ENCODE results near the gene FLT4. TPM values are rescaled to one million over a fixed set of nuclear protein-coding genes. Genes with fewer than 3 reads are reported as not detected.

The FLT4 gene
- total and polyA plus RNA-seq, 4 donors, result 2.0 to 19.9 (median 7.6) TPM

DNA sequence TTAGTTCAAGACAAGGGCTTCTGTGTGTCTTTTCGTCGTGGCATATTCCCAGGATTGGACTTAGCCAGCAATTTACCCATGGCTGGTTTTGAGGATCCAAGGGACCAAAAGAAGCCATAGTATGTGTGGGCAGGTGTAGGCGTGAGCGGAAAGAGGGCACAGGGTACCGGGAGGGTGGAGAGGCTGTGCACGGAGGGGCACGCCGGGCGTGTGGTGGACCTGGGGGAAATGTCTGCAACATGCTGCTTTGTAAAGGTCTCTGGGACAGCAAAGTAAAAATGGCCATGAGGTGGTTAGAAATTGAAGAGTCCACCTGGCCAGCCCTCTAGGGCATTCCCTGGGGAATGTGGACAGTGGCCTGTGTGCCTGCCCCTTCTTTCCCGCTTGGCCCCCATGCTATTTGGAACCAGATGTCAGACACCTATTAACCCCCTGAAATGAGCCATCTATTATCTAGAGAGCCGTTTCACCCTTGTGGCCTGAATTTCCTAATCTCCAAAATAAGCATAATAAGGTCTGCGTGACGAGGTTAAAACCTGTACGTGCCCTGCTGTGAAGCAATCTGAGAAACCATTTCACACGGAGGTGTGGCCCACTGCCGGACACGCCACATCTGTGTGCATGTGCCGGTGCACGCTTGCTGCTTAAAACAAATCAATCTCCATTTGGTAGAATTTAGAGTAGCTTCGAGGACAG is 5.1 kb downstream of the FLT4 start:
- Histone ChIP-seq H3K27me3 (ENCODE audit: control insufficient read depth in 4 of 4, insufficient read depth in 4 of 4, low read length in 3 of 4) (peaks cover 0 to 2% (median 0%) of the 10 kb centered on the region in 4 donors), H3K27ac (ENCODE audit: low read depth in 1 of 2, low read length in 2 of 2) (no peak overlapping the region), H3K9ac (ENCODE audit: low read depth in 1 of 2, low read length in 2 of 2) (no peak overlapping the region), H3K4me1 (ENCODE audit: control insufficient read depth in 4 of 4, insufficient read depth in 4 of 4, low read length in 3 of 4) (peaks cover 0 to 12% (median 2%) of the 10 kb centered on the region in 4 donors), H3K9me3 (ENCODE audit: control insufficient read depth in 4 of 4, low read length in 3 of 4) (no peaks in the 10 kb centered on the region), H3K4me3 (ENCODE audit: low read depth in 1 of 3, low read length in 3 of 3) (no peak overlapping the region), H3K36me3 (ENCODE audit: control insufficient read depth in 4 of 4, insufficient read depth in 3 of 4, low read depth in 1 of 4, low read length in 3 of 4) (no peaks in the 10 kb centered on the region)
- 72% methylated on average over 20 of the region's 20 CpGs for WGBS
- TF ChIP-seq FOXA1 (IDR thresholded peaks at IDR 0.05) (no peak), HNF4G (IDR thresholded peaks at IDR 0.05) (no peak), GABPA (IDR thresholded peaks at IDR 0.05 in 1 of 2, conservative IDR thresholded peaks at IDR 0.05 in 1 of 2) (no peak), JUND (IDR thresholded peaks at IDR 0.05) (no peak), YY1 (IDR thresholded peaks at IDR 0.05) (no peak), SP1 (IDR thresholded peaks at IDR 0.05) (no peak), NR2F2 (IDR thresholded peaks at IDR 0.05) (no peak), RXRA (IDR thresholded peaks at IDR 0.05) (no peak)
- TF ChIP-seq, protein P1, sequence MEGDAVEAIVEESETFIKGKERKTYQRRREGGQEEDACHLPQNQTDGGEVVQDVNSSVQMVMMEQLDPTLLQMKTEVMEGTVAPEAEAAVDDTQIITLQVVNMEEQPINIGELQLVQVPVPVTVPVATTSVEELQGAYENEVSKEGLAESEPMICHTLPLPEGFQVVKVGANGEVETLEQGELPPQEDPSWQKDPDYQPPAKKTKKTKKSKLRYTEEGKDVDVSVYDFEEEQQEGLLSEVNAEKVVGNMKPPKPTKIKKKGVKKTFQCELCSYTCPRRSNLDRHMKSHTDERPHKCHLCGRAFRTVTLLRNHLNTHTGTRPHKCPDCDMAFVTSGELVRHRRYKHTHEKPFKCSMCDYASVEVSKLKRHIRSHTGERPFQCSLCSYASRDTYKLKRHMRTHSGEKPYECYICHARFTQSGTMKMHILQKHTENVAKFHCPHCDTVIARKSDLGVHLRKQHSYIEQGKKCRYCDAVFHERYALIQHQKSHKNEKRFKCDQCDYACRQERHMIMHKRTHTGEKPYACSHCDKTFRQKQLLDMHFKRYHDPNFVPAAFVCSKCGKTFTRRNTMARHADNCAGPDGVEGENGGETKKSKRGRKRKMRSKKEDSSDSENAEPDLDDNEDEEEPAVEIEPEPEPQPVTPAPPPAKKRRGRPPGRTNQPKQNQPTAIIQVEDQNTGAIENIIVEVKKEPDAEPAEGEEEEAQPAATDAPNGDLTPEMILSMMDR (IDR thresholded peaks at IDR 0.05; ENCODE audit: low read depth, low read length, missing input control), result no peak
- TF ChIP-seq, protein P2, sequence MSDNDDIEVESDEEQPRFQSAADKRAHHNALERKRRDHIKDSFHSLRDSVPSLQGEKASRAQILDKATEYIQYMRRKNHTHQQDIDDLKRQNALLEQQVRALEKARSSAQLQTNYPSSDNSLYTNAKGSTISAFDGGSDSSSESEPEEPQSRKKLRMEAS (IDR thresholded peaks at IDR 0.05), result no peak
- TF ChIP-seq, protein P3, sequence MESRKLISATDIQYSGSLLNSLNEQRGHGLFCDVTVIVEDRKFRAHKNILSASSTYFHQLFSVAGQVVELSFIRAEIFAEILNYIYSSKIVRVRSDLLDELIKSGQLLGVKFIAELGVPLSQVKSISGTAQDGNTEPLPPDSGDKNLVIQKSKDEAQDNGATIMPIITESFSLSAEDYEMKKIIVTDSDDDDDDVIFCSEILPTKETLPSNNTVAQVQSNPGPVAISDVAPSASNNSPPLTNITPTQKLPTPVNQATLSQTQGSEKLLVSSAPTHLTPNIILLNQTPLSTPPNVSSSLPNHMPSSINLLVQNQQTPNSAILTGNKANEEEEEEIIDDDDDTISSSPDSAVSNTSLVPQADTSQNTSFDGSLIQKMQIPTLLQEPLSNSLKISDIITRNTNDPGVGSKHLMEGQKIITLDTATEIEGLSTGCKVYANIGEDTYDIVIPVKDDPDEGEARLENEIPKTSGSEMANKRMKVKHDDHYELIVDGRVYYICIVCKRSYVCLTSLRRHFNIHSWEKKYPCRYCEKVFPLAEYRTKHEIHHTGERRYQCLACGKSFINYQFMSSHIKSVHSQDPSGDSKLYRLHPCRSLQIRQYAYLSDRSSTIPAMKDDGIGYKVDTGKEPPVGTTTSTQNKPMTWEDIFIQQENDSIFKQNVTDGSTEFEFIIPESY (IDR thresholded peaks at IDR 0.05), result no peak
- TF ChIP-seq, protein P4, sequence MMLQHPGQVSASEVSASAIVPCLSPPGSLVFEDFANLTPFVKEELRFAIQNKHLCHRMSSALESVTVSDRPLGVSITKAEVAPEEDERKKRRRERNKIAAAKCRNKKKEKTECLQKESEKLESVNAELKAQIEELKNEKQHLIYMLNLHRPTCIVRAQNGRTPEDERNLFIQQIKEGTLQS (IDR thresholded peaks at IDR 0.05), result no peak
- no peak for DNase-seq (ENCODE audit: low spot score)

DNA sequence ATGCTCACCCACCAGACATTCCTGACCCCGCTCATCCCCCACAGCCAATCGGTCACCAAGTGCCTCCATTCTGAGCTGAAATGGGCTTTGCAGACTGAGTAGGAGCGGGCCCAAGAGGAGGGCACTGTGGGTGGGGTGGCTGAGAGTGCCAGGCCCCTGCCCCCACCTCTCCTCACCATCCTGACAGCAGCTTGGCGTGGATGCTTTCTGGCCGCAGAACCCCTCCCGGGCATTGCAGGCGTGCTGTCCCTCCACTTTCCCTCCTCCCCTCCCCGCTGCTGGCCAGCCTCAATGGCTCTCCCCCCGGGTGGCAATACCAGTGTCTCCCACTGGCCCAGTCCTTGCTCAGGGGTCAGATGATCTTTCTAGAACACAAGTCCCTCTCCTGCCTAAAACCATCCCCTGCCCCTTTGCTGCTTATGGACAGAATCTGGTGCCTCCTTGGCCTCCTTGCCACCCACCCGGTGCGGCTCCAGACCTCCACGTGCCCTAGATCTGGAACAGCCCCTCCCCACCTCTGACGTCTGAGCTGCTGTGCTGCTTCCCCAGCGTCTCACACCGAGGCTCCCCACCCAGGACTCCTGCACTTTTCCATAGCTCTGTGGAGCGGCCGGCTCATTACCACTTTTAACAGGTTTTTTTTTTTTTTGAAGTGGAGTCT is 6.1 kb downstream of the FLT4 start:
- no peak overlapping the region for H3K27ac ChIP-seq (ENCODE audit: low read depth in 1 of 2, low read length in 2 of 2)
- H3K4me3 ChIP-seq (ENCODE audit: low read depth in 1 of 3, low read length in 3 of 3), result no peak overlapping the region
- no peaks in the 10 kb centered on the region for H3K9me3 ChIP-seq (ENCODE audit: control insufficient read depth in 4 of 4, low read length in 3 of 4)
- no peak overlapping the region for H3K9ac ChIP-seq (ENCODE audit: low read depth in 1 of 2, low read length in 2 of 2)
- no peaks in the 10 kb centered on the region for H3K36me3 ChIP-seq (ENCODE audit: control insufficient read depth in 4 of 4, insufficient read depth in 3 of 4, low read depth in 1 of 4, low read length in 3 of 4)
- DNase-seq (ENCODE audit: low spot score), result no peak
- peaks cover 0 to 2% (median 0%) of the 10 kb centered on the region in 4 donors for H3K27me3 ChIP-seq (ENCODE audit: control insufficient read depth in 4 of 4, insufficient read depth in 4 of 4, low read length in 3 of 4)
- H3K4me1 ChIP-seq (ENCODE audit: control insufficient read depth in 4 of 4, insufficient read depth in 4 of 4, low read length in 3 of 4), result peaks cover 0 to 5% (median 0%) of the 10 kb centered on the region in 4 donors
- 63% methylated on average over 17 of the region's 17 CpGs for WGBS
- no peak for TF ChIP-seq HNF4G (IDR thresholded peaks at IDR 0.05)
- TF ChIP-seq, protein P5, sequence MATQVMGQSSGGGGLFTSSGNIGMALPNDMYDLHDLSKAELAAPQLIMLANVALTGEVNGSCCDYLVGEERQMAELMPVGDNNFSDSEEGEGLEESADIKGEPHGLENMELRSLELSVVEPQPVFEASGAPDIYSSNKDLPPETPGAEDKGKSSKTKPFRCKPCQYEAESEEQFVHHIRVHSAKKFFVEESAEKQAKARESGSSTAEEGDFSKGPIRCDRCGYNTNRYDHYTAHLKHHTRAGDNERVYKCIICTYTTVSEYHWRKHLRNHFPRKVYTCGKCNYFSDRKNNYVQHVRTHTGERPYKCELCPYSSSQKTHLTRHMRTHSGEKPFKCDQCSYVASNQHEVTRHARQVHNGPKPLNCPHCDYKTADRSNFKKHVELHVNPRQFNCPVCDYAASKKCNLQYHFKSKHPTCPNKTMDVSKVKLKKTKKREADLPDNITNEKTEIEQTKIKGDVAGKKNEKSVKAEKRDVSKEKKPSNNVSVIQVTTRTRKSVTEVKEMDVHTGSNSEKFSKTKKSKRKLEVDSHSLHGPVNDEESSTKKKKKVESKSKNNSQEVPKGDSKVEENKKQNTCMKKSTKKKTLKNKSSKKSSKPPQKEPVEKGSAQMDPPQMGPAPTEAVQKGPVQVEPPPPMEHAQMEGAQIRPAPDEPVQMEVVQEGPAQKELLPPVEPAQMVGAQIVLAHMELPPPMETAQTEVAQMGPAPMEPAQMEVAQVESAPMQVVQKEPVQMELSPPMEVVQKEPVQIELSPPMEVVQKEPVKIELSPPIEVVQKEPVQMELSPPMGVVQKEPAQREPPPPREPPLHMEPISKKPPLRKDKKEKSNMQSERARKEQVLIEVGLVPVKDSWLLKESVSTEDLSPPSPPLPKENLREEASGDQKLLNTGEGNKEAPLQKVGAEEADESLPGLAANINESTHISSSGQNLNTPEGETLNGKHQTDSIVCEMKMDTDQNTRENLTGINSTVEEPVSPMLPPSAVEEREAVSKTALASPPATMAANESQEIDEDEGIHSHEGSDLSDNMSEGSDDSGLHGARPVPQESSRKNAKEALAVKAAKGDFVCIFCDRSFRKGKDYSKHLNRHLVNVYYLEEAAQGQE (IDR thresholded peaks at IDR 0.05), result no peak
- TF ChIP-seq SP1 (IDR thresholded peaks at IDR 0.05), result no peak
- TF ChIP-seq, protein P3 (IDR thresholded peaks at IDR 0.05), result no peak
- TF ChIP-seq FOXA2 (IDR thresholded peaks at IDR 0.05), result no peak
- no peak for TF ChIP-seq TAF1 (conservative IDR thresholded peaks at IDR 0.05)
- TF ChIP-seq RXRA (IDR thresholded peaks at IDR 0.05), result no peak
- TF ChIP-seq GABPA (IDR thresholded peaks at IDR 0.05 in 1 of 2, conservative IDR thresholded peaks at IDR 0.05 in 1 of 2), result no peak
- TF ChIP-seq, protein P2 (IDR thresholded peaks at IDR 0.05), result no peak
- no peak for TF ChIP-seq RAD21 (IDR thresholded peaks at IDR 0.05)
- TF ChIP-seq, protein P1 (IDR thresholded peaks at IDR 0.05; ENCODE audit: low read depth, low read length, missing input control), result no peak
- no peak for TF ChIP-seq FOXA1 (IDR thresholded peaks at IDR 0.05)
- no peak for TF ChIP-seq NR2F2 (IDR thresholded peaks at IDR 0.05)

All from liver (tissue), 9 donors.